Non-pigmented ciliary epithelial cell (primary cell): ENCODE measurements around the gene KLF17.
A peak's percentile ranks its signal among the peaks of the same experiment; 100 is the strongest.

ENCODE experiments used
- DNase-seq: peaks from one replicate; pipeline ENCODE4 v3.0.0-alpha.2; 2010; ENCODE audit warnings: low read depth

KLF17 gene, protein sequence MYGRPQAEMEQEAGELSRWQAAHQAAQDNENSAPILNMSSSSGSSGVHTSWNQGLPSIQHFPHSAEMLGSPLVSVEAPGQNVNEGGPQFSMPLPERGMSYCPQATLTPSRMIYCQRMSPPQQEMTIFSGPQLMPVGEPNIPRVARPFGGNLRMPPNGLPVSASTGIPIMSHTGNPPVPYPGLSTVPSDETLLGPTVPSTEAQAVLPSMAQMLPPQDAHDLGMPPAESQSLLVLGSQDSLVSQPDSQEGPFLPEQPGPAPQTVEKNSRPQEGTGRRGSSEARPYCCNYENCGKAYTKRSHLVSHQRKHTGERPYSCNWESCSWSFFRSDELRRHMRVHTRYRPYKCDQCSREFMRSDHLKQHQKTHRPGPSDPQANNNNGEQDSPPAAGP

DNA sequence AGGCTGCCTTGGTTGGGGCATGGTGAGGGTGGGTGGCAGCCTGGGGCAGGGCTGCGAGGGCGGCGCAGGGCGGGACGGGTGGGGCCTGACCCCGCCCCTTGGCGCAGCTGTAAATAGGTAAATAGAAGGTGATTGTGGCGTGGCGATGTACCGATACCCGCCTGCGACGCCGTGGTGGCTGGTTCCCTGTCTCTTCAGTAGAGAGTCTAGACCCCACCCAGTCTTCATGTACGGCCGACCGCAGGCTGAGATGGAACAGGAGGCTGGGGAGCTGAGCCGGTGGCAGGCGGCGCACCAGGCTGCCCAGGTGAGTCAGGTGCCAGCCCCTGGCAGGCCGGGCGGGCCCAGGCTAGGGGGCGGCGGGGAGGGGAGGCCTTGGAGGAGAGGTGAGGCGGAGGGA is at the start of gene KLF17:
TSS of gene KLF17 (plus strand) at position 140 of the 400 bp plus-strand sequence. CDS start at position 227, 87 bp downstream.
- DNase-seq = no peak

DNA sequence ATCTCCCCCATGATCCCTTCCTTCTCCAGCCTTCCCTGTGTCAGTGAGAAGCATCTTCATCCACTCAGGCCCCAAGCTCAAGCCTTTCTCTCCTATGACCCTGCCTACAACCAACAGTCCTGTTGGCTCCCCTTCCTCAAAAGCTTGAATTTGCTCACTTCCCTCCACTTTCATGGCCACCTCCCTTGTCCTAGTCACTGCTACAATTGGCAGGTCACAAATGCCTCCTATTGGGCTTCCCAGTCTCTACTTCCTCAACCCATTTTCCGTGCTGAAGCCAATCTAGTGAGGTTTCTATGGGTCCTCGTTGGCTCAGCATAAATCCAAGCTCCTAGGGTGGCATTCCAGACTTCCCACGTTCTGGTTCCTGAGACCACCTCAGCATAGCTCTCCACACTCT is 47.2 kb upstream of the KLF17 start:
- no peak for DNase-seq

DNA sequence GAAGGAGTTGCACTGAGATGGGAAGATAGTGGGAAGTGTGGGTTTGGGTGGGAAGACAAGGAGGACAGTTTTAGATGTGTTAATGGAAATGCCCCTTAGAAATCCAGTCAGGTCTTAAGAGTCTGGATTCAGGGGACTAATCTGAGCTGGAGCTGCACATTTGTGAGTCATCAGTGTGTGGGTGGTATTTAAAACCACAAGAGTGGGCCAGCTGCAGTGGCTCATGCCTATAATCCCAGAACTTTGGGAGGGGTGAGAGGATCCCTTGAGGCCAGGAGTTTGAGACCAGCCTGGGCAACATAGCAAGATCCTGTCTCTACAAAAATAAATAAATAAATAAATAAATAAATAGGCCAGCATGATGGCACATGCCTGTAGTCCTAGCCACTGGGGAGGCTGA is 46.4 kb upstream of the KLF17 start:
- DNase-seq = peak; percentile 93

DNA sequence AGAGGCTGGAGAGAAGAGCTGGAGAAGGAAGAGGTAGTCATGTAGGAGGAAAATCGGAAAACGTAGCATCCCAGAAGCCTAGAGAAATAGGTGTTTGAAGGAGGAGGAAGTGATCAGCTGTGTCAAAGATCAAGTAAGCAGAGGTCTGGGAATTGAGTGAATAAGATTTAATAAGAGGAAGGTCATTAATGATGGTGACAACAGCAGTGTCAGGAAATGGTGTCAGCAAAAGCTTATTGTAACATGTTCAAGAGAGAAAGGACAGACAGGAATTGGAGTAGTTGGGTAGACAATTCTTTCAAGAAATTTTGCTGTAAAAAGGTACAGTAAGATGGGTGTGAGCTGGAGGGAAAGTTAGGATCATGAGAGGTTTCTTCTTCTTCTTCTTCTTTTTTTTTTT is 45.8 kb upstream of the KLF17 start:
- DNase-seq = no peak

DNA sequence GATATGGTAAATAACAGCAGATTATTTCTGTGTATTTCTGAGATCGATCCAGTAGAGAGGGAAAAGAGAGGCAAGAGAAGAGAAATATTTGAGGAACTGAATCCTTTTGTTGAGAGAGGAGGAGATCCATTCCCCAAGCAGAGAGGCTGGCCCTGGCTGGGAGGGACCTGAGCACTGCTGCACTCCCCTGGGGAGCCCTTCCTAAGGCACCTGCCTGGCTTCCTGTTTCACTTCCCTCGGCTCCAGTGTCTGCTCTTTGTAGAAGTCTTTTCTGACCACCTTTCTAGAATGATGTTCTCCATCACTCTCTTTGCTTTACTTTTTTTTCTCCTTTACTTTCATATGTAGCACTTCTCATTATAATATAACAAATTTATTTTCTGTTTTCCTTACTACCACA is 45.1 kb upstream of the KLF17 start:
- DNase-seq = no peak

DNA sequence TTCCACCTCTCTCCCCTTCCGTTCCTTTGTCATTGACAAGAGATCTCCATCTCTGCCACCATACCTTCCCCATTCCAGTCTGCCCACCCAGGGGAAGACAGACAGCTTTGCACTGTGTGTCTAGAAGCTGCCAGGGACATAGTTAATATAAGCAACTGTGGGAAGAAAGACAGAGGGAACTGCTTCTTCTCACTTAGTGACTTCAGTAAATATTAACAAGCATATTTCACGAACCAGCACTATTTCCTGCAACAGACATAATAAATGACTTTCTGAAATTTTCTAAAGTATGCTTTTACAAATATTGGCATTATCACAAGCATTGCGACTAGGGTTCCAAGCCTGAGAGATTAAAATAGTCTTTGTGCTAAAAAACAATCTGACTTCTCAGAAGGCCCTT is 44.2 kb upstream of the KLF17 start:
- DNase-seq = no peak

DNA sequence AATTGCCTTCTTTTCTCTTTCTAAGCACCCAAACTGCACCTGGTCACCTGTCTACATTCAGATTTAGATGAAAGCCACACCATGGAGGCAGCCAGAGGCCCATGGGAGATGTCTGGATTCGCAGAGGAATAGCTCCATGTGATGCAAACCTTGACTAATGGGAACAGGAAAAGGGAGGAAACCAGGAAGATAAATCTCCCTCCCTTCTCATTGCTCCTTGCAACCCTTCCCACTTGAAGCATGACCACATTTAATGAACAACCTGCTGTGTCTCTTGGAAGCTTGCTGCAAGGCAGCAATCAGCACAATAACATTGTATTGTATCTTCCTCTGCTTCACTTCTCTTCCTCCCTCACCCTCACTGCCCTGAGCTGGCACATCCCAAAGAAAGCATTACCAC is 42.6 kb upstream of the KLF17 start:
- no peak for DNase-seq

DNA sequence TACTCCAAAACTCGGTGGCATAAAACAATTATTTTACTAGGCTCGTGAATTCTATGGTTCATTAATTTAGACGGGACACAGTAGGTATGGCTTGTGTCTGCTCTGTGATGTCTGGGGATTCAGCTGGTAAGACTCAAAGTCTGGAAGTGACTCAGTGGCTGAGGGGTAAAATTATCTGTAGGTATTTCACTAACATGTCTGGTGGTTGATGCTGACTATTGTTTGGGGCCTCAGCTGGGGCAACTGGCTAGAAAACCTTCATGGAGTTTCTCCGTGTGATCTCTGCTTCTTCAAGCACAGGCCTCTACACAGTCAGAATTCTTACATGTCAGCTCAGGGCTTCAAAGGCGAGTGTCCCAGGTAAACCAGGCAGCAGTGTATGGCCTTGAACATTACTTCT is 41.2 kb upstream of the KLF17 start:
- DNase-seq = peak; percentile 14

DNA sequence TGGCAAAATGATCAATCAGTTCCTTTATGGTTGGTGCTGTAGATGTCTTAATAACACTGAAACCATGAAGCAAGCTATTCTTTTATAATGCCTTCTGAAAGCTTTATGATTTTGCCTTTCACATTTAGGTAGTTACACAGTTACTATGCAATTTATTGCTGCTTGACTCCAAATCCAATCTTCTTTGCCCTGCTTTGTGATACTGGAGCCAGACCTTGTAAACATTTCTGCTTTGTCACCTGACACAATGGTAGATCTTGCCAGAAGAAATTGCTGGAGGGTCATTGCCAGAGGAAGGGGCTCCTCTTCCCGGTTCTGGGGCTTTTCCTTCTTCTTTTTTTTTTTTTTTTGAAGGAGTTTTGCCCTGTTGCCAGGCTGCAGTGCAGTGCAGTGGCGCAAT is 40.5 kb upstream of the KLF17 start:
- no peak for DNase-seq

DNA sequence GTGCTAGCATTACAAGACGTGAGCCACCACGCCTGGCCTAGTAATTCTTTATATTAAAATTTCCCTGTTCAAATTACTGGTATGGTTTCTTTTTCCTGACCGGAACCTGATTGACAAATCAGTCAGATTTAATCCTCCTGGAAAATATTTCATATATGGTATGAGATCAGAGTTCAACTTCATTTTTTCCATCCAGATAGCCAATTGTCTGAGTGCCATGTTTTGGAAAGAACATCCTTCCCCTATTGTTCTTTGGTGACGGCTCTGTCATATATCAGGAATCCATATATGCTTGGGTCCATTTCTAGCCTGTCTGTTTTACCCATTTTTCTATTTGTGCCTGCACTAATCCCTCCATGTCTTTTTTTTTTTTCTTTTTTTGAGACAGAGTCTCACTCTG is 39.1 kb upstream of the KLF17 start:
- no peak for DNase-seq

DNA sequence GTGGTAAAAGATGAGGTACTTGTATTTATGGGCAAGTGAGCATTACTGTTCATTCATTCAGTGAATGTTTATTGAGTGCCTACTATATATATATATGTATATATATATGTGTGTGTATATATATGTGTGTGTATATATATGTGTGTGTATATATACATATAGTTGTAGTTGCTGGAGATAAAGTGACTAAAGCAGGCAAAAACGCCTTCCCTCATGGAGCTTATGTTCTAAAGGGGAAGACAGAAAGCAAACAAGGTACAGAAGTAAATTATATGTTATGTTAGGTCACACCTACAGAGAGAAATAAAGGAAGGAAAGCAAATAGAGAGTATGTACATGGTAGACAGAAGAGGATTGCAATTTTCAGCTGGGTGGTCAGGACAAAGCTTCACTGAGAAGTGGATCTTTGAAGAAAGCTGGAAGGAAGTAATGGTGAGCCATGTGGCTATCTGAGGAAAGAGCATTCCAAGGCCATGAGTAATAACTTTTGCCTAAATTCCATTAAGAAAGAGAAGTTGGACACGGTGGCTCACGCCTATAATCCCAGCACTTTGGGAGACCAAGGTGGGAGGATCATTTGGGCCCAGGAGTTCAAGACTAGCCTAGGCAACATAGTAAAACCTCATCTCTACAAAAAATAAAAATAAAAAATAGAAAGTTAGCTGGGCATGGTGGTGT is 33.5 kb upstream of the KLF17 start:
- peak; percentile 48 for DNase-seq

DNA sequence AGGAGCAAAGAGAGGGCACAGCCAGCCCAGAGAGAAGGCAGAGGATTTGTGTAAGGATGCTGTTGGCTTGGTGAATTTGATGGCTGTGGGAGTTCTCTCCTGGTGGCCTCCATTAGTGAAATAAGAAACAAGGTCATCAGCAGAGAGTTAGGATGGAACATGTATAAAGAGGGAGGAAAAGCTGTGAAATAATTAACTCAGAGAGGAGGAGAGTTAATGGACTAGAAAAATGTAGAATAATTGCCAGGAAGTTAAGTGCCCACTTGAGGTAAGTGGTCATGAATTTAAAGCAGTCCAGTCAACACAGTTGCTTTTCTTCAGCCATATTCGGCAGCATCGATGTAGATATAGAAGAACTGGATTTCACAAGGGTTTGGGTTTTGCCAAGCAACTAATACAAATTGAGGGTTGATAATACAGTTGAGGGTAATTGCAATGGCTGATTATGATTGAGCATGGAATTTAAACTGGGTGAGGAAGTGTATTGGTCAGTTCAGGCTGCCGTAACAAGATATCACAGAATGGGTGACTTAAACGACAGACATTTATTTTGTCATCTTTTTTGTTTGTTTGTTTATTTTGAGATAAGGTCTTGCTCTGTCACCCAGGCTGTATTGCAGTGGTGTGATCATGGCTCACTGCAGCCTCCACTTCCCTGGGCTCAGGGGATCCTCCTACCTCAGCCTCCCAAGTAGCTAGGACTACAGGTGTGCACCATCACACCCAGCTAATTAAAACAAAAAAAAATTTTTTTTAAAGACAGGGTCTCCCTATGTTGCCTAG is 31.7 kb upstream of the KLF17 start:
- no peak for DNase-seq

DNA sequence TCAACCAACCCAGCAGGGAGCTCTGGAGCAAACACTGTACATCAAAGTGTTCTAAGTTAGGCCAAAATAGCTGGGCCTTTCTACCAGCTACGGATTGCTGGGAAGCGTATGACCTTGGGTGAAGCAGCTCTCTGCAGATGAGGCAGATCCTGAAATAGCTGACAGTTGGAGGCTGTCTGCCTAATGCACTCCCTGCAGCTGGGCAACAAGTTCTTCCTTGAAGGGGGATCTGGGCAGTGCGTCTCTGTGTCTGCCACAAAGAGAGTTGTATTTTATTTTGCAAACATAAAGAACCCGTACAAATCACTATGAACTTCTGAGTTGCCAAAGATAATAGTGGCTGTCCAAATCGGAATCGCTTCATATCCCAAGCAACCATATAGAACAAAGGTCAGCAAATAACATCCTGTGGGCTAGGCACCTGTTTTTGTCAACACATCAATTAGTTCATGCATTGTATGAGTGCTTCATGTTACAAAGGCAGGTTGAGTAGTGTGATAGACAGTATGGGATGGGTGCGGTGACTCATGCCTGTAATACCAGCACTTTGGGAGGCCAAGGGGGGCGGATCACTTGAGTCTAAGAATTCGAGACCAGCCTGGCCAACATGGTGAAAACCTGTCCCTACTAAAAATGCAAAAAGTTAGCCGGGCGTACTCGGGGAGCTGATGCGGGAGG is 29.1 kb upstream of the KLF17 start:
- no peak for DNase-seq

DNA sequence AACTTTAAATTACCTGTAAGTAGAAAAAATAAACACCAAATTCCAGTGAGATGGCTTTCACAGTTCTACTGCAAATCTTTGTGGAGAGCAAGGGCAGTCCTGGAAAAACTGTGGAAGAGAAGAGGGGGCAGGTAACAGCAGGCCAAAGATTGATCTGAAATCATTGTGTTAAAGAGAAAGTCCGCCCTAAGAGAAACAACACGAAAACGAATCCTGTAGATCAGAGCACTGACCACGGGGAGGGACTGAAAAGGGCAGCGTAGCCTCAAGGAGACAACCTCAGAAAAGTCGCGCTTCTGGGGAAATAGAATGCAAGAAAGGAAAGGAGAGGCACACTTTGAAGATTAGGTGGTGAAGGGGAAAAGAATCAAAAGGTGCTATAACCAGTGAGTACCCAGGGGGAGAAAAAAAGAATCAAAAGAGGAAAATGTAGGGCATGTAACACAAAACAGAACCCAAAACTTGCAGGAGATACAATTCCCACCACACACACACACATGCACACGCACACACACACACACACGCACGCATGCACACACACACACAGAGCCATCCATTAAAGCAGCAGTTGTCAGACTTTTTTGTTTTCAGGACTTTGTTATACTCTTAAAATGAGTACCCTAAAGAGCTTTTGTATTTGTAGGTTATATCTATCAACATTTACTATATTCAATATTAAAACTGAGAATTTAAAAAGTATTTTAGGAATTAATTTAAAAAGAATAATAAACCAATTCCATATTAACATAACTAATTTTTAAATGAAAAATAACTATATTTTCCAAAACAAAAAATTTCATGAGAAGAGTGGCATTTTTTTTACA is 28.0 kb upstream of the KLF17 start:
- no peak for DNase-seq

DNA sequence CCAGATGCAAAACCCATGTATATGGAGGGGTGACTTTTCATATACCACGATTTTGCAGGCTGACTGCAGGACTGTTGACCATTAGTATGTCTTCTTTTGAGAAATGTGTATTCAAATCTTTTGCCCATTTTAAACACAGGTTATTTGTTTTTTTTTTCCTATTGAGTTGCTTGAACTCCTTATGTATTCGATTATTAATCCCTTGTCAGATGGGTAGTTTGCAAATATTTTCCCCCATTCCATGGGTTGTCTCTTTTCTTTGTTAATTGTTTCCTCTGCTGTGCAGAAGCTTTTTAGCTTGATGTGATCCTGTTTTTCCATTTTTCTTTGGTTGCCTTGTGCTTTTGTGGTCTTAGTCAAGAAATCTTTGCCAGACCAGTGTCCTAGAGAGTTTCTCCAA is 24.6 kb upstream of the KLF17 start:
- no peak for DNase-seq

DNA sequence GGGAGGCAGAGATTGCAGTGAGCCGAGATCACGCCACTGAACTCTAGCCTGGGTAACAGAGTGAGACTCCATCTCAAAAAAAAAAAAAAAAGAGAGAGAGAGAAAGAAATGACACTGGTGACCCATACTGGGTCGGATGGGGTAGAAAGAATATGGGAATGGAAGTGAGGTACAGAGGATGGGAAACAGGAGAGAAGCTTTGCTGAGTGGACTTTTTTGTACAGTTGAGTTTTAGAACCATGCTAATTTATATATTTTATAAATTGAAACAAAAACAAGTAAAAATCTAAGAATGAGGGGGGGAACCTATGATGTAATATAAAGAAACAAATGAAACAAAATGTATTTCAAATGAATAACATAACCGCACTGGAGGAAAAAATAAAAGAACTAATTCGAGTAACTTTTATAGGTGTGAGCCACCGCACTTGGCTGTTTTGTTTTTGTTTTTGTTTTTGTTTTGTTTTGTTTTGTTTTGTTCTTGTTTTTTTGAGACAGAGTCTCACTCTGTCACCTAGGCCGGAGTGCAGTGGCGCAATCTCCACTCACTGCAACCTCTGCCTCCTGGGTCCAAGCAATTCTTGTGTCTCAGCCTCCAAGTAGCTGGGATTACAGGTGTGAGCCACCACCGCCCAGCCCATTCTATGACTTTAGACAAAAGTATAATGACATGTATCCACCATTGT is 18.3 kb upstream of the KLF17 start:
- DNase-seq = no peak

DNA sequence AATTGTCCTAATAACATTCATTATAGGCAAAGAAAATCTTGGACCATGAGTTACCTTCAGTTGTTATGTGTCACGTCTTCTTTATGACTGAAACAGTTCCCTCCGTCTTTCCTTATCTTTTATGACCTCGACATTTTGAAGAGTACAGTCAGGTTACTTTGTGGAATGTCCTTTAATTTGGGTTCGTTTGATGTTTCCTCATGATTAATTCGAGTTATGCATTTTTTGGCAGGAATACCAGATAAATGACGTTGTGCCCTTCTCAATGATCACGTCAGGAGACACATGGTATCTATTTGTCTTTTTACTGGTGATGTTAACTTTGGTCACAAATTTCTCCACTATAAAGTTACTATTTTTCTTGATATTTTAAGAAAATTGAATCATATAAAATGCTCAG is 17.3 kb upstream of the KLF17 start:
- no peak for DNase-seq

DNA sequence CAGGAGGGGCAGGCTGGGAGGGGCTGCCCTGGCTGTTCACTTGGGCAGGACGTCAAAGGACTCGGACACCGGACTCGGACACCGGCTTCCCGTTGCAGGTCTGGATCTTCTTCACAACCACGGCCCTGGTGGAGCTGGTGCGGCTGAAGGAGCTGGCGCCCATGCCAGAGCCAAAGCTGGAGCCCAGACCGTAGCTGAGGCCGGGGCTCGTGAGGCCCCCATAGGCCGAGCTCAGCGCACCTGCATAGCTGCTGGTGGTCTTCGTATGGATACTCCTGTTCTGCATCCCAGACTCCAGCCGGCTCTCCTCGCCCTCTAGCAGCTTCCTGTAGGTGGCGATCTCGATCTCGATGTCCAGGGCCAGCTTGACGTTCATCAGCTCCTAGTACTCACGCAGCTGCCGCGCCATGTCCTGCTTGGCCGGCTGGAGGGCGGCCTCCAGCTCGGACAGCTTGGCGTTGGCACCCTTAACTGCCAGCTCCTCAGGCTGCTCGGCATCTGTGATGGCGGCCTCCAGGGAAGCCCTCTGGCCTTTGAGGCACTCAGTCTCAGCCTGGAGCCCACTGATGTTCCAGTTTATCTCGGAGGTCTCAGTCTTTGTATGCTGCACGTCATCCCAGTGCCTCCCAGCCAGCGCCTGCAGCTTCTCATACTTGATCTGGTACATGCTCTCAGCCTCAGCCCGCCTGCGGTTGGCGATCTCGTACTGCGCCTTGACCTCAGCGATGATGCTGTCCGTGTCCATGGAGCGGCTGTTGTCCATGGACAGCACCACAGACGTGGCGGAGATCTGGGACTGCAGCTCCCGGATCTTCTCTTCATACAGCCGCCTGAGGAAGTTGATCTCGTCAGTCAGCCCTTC is 15.1 kb upstream of the KLF17 start:
- DNase-seq = no peak

DNA sequence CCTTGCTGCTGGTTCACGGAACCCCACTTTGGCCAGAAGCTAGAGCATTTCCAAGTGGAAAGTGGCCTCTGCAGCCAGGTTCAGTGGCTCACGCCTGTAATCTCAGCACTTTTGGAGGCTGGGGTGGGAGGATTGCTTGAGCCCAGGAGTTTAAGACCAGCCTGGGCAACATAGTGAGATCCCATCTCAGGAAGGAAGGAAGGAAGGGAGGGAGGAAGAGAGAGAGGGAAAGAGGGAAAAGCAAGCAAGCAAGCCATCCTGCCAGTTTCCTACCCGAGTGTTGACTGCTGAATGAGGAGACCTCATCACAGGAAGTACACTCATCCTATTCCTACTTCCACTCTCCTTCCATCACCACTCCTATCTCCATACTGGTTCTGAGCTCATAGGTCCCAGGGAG is 12.8 kb upstream of the KLF17 start:
- no peak for DNase-seq

DNA sequence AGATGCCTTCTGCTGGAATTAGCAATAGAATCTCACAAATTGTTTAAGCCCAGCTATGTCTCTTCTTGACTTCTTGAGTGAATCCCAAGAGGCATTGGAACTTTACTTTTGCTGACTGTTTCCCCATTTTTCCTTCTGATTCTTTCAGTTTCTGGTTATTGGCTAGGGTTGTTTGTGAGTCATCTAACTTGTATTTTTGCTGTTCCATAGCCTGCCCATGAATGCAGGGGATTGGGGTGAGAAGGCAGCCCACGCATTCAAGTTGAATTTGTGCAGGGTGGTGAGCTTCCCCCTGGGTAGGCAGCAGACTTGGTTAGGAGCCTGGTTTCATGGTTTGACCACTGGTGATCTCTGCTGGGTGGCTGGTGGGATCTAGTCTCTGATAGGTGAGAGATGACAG is 10.4 kb upstream of the KLF17 start:
- DNase-seq = peak; percentile 15
